Heart left ventricle (tissue), 16 donors: Measurements from ENCODE around the gene LRBA. TPM values are rescaled to one million over a fixed set of nuclear protein-coding genes. Genes with fewer than 3 reads are reported as not detected.

Experiments used
- ATAC-seq, 4 donors: fragments of 200-7000 bp; cut with Tn5 transposase; one replicate each; pipeline ENCODE4 v1.9.1; 2020 to 2022; ENCODE audit warnings: moderate library complexity in 4 of 4, mild to moderate bottlenecking in 3 of 4, moderate number of reproducible peaks in 1 of 4
- DNase-seq, 5 donors: peaks; one replicate each; pipeline ENCODE4 v3.0.0-alpha.2; 2020
- H3K27ac ChIP-seq, 12 donors: fragments of 200-600 bp; sonication (generic) in 4 of 12; one replicate each; pipeline versions ENCODE4 v1.5.0 to v1.8.0; 2016 to 2022; ENCODE audit warnings: mild to moderate bottlenecking in 2 of 12
- H3K27me3 ChIP-seq, 9 donors: fragments of 200-600 bp; sonication (generic) in 2 of 9; one replicate each; pipeline versions ENCODE4 v1.5.1 to v1.8.0; 2016 to 2022; ENCODE audit warnings: mild to moderate bottlenecking in 3 of 9
- H3K36me3 ChIP-seq, 9 donors: fragments of 200-600 bp; sonication (generic) in 2 of 9; one replicate each; pipeline versions ENCODE4 v1.5.0 to v1.8.0; 2018 to 2022; ENCODE audit warnings: mild to moderate bottlenecking in 2 of 9
- H3K4me1 ChIP-seq, 12 donors: fragments of 200-600 bp; sonication (generic) in 4 of 12; one replicate each; pipeline versions ENCODE4 v1.5.0 to v1.8.0; 2016 to 2022; ENCODE audit warnings: mild to moderate bottlenecking in 3 of 12
- H3K4me3 ChIP-seq, 12 donors: fragments of 200-600 bp; sonication (generic) in 4 of 12; one replicate each; pipeline versions ENCODE4 v1.5.0 to v1.8.0; 2017 to 2022; ENCODE audit warnings: mild to moderate bottlenecking in 9 of 12, moderate library complexity in 4 of 12
- H3K9me3 ChIP-seq, 12 donors: fragments of 200-600 bp; sonication (generic) in 4 of 12; one replicate each; pipeline versions ENCODE4 v1.5.0 to v1.8.0; 2016 to 2022; ENCODE audit warnings: mild to moderate bottlenecking in 1 of 12
- POLR2A ChIP-seq, 2 donors: fragments of 450-650 bp; IDR thresholded peaks; one replicate each; pipeline ENCODE4 v1.6.1; 2017; ENCODE audit warnings: antibody characterized with exemption in 2 of 2, mild to moderate bottlenecking in 2 of 2, moderate library complexity in 2 of 2
- WGBS, 4 donors: extraction: QIAGEN DNeasy Blood & Tissue Kit in 2 of 4; methylation state at CpG; one replicate each; pipeline versions ENCODE4 v1.1.5 to v1.1.7; 2013 to 2018; 5-methylcytosine and 5-hydroxymethylcytosine counted together
- intact Hi-C, 10 donors: fragments of 100-400 bp; cut with DNase I; formaldehyde crosslinking; loops; one replicate each; pipeline versions ENCODE4 v1.11.1 to v1.14.2; 2022
- polyA plus RNA-seq, 2 donors: library from polyadenylated mRNA; stranded (reverse); fragments of 200-250 nt; gene quantifications; one replicate each; pipeline ENCODE4 v1.2.3, GENCODE V29; 2013
- total RNA-seq, 9 donors: library from RNA; depleted of rRNA in 2 of 9; stranded (reverse); fragments of >200 nt in 2 of 9; fragmentation: NEBNext Ultra II Directional in 3 of 9; extraction: Animal tissue kit (Norgen Biotek cat#: 25700) in 3 of 9; gene quantifications; one replicate each; pipeline versions ENCODE4 v1.1.0 to v1.2.4, GENCODE V29; 2016 to 2023
- TF ChIP-seq, protein P1 (sequence below), 12 donors: fragments of 200-600 bp; sonication (generic) in 4 of 12; IDR thresholded peaks; one replicate each; pipeline versions ENCODE4 v1.5.0 to v1.8.0; 2018 to 2022; ENCODE audit warnings: antibody characterized with exemption in 12 of 12, mild to moderate bottlenecking in 5 of 12
- donor health status: ischemic (EF 13 %, LVEDD 7.1; RV severe dilation, severe dysfunction).
- donor health status: healthy with polysubstance abuse.
- donor health status: DM: no; HTN: yes; CAD: no.
- donor health status: DM: no; HTN: no; CAD: no.
- donor health status: ischemic (EF 25% LVEDD 6.9; RV normal size, moderate dysfunction).
- donor health status: ischemic (EF 25% LVEDD 5.7; RV mildly dilated, moderate dysfunction).
- donor health status: healthy.
- donor health status: DM: yes; HTN: yes; CAD: no.
- donor health status: ischemic (EF 35%, LVEDD 5.7; RV mildly dilated, moderate dysfunction).
- donor health status: nonischemic (EF 11% LVEDD 7.7; RV severe dilation, severe dysfunction).
- donor health status: DM: yes; HTN: yes; CAD: no.
- donor health status: PGD.
- donor health status: ischemic (EF 29% LVEDD 5.4; RV normal size, mild dysfunction).
- donor health status: nonischemic (EF 23%, LVEDD 6.1; RV moderate dilation, normal function).

The LRBA gene
- total and polyA plus RNA-seq, 11 donors: 6.5 to 35.1 (median 22.6) TPM

DNA sequence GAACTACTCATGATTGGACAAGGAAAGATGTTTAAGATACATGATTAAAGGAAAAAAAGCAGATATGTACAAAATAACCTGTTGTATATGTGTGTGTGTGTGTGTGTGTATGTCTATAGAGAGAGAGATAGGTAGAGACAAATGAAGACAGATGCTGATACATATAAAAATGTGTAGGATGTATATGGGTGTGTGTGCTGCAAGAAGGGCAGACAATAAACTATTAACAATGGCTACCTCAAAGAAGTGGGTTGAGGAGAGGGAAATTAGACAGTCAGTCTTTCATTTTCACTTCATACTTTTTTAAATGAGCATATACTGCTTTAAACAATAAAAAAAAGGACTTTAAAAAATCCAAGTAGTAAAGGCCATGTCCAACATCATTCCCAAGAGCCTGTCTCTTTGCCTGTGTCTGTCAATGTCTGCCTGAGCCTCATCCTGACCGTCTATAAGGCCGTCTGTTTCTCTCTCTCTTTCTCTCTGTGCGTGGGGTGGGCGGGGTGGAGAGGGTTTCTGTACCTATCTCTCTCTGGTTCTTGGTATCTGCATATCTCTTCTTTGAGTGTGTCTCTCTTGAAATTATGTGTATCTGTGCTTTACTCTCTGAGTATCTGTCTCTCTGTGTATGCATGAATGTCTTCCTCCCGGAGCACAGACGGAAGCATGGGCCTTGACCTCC is 62.8 kb downstream of the LRBA start:
- TF ChIP-seq POLR2A (IDR thresholded peaks at IDR 0.05): no peak
- TF ChIP-seq, protein P1, sequence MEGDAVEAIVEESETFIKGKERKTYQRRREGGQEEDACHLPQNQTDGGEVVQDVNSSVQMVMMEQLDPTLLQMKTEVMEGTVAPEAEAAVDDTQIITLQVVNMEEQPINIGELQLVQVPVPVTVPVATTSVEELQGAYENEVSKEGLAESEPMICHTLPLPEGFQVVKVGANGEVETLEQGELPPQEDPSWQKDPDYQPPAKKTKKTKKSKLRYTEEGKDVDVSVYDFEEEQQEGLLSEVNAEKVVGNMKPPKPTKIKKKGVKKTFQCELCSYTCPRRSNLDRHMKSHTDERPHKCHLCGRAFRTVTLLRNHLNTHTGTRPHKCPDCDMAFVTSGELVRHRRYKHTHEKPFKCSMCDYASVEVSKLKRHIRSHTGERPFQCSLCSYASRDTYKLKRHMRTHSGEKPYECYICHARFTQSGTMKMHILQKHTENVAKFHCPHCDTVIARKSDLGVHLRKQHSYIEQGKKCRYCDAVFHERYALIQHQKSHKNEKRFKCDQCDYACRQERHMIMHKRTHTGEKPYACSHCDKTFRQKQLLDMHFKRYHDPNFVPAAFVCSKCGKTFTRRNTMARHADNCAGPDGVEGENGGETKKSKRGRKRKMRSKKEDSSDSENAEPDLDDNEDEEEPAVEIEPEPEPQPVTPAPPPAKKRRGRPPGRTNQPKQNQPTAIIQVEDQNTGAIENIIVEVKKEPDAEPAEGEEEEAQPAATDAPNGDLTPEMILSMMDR (IDR thresholded peaks at IDR 0.05): no peak
- Histone ChIP-seq H3K4me3 (no peak overlapping the region), H3K27me3 (no peaks in the 10 kb centered on the region), H3K4me1 (peaks cover 0 to 17% (median 8%) of the 10 kb centered on the region in 12 donors), H3K27ac (no peak overlapping the region), H3K36me3 (no peaks in the 10 kb centered on the region), H3K9me3 (peaks cover 0 to 12% (median 0%) of the 10 kb centered on the region in 12 donors)
- no peak for ATAC-seq
- intact Hi-C loops: no loop called here
- WGBS, 4 donors: 94 to 96% (median 96%) methylated on average over 6 of the region's 6 CpGs
- no peak for DNase-seq

DNA sequence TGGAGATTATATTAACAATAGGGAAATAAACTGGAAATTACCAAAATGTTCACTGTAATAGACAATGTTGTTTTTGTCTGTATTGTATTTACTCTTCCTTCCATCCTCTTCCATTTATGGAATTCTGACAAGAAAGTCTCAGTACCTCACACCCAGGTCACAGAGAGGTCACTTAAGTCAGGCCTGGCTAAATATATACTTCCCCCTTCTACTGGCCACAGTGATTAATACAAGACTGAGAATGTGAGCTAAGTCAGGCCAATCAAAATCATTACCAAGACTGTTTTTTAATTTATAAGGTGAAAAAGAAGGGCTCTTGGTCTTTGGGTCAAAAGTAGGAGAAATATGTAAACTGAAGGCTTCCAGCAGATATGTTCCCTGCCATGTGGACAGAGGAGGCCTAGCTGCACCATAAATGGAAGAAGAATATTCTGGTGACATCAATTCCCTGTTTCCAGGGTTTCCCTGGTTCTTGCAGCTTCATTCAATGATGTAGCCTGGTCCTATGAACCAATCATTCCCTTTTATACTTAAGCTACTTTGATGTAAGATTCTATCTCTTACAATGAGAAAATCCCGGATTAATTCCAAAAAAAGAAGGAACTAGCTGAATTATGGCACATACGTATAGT is 64.3 kb downstream of the LRBA start:
- 94 to 97% (median 96%) methylated on average over 2 of the region's 2 CpGs for WGBS, 4 donors
- intact Hi-C loops: no loop called here
- H3K4me3 ChIP-seq: no peak overlapping the region

GRCh38 chr4:150949943-150950342 is 65.1 kb downstream of the LRBA start:
- no peak for ATAC-seq
- DNase-seq: no peak
- H3K4me3 ChIP-seq: no peak overlapping the region
- H3K27ac ChIP-seq: no peak overlapping the region
- intact Hi-C loops: no loop called here
- peaks cover 0 to 22% (median 8%) of the 10 kb centered on the region in 12 donors for H3K4me1 ChIP-seq
- TF ChIP-seq, protein P1 (IDR thresholded peaks at IDR 0.05): no peak
- peaks cover 0 to 12% (median 0%) of the 10 kb centered on the region in 12 donors for H3K9me3 ChIP-seq
- no peaks in the 10 kb centered on the region for H3K27me3 ChIP-seq
- H3K36me3 ChIP-seq: no peaks in the 10 kb centered on the region

More for the DNA sequence above, 64.3 kb downstream of the LRBA start:
- Histone ChIP-seq H3K9me3 (peaks cover 0 to 12% (median 0%) of the 10 kb centered on the region in 12 donors), H3K27me3 (no peaks in the 10 kb centered on the region), H3K4me1 (peaks cover 0 to 22% (median 8%) of the 10 kb centered on the region in 12 donors), H3K27ac (no peak overlapping the region), H3K36me3 (no peaks in the 10 kb centered on the region)
- DNase-seq (no peak), ATAC-seq (peak in 3 of 4 donors; percentile 59 to 81 (median 76))
- TF ChIP-seq POLR2A (IDR thresholded peaks at IDR 0.05): no peak
- TF ChIP-seq, protein P1 (IDR thresholded peaks at IDR 0.05): no peak

- 90 to 98% (median 95%) methylated on average over 2 of the region's 2 CpGs for WGBS, 4 donors
- DNase-seq (no peak), ATAC-seq (no peak)
- H3K27me3 ChIP-seq: no peaks in the 10 kb centered on the region
- no peaks in the 10 kb centered on the region for H3K36me3 ChIP-seq
- intact Hi-C loops: no loop called here
- TF ChIP-seq POLR2A (IDR thresholded peaks at IDR 0.05): no peak
- TF ChIP-seq, protein P1 (IDR thresholded peaks at IDR 0.05): no peak
- no peak overlapping the region for H3K4me3 ChIP-seq
- H3K4me1 ChIP-seq: peaks cover 0 to 22% (median 8%) of the 10 kb centered on the region in 12 donors
- H3K27ac ChIP-seq: no peak overlapping the region
- peaks cover 0 to 12% (median 0%) of the 10 kb centered on the region in 12 donors for H3K9me3 ChIP-seq
Observed at GRCh38 chr4:150949342-150949741, 65.7 kb downstream of the LRBA start.
